Subcutaneous adipose tissue (tissue), 4 donors: Measurements from ENCODE around the gene ACTG1. TPM values are rescaled to one million over a fixed set of nuclear protein-coding genes. Genes with fewer than 3 reads are reported as not detected.

Experiments used
- total RNA-seq, 4 donors: library from RNA; depleted of rRNA; stranded (reverse); fragments of >200 nt; gene quantifications; one replicate each; pipeline ENCODE4 v1.1.0, GENCODE V29; 2016
- TF ChIP-seq, protein P1 (sequence below): fragments of 450-650 bp; IDR thresholded peaks from one replicate; pipeline ENCODE4 v1.5.1; 2016; ENCODE audit warnings: low read depth, mild to moderate bottlenecking, control low read depth, antibody characterized with exemption, moderate library complexity

ACTG1 gene
- total RNA-seq, 4 donors from 2014 or later, result 1,095 to 1,902 (median 1,493) TPM

DNA sequence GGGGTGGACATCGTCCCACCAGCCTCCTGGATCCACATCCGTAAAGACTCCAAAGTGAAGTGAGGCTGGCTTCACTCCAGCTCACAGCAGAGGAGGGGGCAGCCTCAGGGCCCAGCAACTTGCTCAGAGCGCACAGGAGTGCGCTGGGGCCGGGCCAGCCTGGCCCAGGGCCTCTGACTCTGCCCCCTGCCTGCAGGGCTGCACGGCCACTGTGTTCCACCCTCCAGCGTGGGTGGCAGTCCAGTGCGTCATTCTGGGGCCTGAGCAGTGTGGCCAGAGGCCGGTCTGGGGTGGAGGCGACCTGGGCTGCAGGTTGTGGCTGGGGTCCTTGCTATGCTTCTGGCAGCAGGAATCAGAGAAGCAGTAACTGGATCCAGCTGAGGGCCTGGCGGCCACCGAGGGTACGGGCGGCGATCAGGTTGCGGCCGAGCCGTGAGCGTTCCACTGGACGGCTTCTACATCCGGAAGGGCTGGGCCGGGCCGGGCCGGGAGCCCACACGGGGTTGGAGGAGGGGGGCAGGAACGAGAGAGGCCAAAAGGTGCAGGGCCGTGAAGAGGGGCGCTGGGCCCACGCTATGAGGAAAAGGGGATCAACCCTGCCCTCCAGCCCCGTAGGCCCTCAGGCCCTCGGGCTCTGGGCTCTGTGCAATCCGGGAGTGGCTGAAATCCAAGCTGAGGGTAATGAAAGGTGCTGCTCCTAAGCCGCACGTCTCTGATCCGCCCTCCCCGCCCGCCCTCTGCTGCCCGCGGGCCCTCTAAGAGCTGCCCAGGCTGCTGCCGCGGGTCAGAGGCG, 15.2 kb upstream of the ACTG1 start, which contains the start of gene FSCN2:
FSCN2 (plus strand) TSS at position 787 of the 793 bp plus-strand sequence. CDS start 155 bp downstream, outside the sequence.
- TF ChIP-seq, protein P1, sequence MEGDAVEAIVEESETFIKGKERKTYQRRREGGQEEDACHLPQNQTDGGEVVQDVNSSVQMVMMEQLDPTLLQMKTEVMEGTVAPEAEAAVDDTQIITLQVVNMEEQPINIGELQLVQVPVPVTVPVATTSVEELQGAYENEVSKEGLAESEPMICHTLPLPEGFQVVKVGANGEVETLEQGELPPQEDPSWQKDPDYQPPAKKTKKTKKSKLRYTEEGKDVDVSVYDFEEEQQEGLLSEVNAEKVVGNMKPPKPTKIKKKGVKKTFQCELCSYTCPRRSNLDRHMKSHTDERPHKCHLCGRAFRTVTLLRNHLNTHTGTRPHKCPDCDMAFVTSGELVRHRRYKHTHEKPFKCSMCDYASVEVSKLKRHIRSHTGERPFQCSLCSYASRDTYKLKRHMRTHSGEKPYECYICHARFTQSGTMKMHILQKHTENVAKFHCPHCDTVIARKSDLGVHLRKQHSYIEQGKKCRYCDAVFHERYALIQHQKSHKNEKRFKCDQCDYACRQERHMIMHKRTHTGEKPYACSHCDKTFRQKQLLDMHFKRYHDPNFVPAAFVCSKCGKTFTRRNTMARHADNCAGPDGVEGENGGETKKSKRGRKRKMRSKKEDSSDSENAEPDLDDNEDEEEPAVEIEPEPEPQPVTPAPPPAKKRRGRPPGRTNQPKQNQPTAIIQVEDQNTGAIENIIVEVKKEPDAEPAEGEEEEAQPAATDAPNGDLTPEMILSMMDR, result no peak

DNA sequence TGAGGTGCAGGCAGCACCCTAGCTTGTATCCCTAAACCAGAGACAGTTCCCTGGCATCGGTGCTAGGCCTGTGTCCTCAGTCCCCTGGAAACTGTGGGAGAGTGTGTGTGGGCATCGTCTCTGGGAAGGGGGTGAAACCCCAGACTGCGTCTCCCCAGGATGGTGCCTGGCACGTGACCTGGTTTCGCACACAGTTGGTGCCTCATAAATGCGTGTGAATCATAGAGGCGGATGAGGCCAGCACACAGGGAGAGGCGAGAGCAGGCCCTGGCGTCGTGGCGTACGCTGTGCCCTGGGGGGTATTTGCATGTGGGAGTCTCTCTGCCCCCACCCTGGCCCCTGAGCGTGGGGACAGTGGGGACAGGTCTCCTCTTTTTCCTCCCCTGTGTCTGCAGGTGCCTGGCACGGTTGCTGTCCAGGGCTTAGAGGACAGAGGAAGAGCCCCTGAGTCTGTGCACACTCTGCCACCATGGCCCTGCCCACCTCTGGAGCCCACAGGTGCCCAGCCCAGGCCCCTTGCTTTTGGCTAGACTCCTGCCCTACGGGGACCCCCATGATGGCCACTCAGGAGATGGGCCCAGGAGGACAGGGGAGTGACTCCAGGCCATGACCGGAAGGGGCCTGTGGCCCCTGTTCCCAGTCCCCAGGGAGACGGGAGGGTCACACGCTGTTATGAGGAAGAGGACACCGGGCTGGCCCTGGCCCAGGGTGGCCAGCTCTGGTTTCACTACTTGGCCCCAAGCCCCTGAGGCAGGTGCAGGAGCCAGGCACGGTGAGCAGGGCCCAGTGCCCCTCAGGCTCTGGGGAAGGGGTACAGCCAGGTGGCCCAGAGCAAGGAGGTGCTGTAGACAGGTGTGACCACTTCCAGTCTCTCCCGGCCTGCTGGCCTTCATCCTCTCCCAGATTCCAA, 14.3 kb upstream of the ACTG1 start:
- TF ChIP-seq, protein P1, result no peak

GRCh38 chr17:81524865-81525159, 12.2 kb upstream of the ACTG1 start:
- TF ChIP-seq, protein P1, result no peak

GRCh38 chr17:81524039-81524864, 11.7 kb upstream of the ACTG1 start:
- TF ChIP-seq, protein P1, result no peak

GRCh38 chr17:81523402-81524038, 10.9 kb upstream of the ACTG1 start:
- TF ChIP-seq, protein P1, result no peak

GRCh38 chr17:81522491-81523401, 10.1 kb upstream of the ACTG1 start:
- TF ChIP-seq, protein P1, result no peak
